DMS53 (cell line): ENCODE measurements around the gene PCNX1.
A peak's percentile ranks its signal among the peaks of the same experiment; 100 is the strongest.
"Not testable (repeated sequence)": the region's sequence is repeated elsewhere in the genome, so short reads cannot be mapped to it uniquely, and the experiment has no call there.

Source experiments
- DNase-seq: peaks from one replicate; lab custom pipeline; 2025; lab: John Stamatoyannopoulos, UW

PCNX1 gene

GRCh38 chr14:70964492-70964891, 57.2 kb downstream of the PCNX1 start:
- DNase-seq, result no peak

DNA sequence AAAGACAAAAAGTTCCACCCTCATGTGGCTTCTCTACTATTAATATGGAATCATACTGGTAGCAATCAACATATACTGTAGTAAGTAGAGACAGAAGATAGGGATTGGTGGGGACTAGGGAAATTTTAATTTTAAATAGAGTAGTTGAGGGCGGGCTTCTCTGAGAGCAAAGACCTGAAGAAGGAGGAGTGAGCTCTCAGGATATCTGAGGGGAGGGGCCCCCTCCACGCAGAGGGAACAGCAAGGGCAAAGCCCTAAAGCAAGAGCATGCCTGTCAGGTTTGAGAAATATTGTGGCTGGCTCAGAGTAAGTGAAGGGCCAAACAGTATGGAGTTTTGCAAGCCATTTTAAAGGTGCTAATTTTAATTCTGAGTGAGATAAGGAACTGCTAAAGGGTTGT, 64.3 kb downstream of the PCNX1 start:
- no peak for DNase-seq

- peak; percentile 81 for DNase-seq
Measured at GRCh38 chr14:70972107-70972976, 65.1 kb downstream of the PCNX1 start.

DNA sequence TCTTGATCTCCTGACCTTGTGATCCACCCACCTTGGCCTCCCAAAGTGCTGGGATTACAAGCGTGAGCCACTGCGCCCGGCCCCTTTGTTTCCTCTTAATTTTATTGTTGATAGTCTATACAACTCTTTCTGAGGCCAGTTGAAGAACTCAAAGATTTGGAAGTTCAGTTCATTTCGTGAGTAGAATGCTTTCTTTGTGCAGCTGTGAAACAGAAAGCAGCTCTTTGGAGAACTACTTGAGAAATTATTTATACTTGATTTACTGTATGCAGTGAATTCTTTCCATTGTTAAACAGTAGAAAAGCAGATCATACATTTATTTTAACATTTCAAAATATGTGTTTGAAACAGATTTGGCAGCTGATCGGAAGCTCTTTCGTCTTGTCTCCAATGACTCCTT, 69.3 kb downstream of the PCNX1 start:
- DNase-seq, result no peak

DNA sequence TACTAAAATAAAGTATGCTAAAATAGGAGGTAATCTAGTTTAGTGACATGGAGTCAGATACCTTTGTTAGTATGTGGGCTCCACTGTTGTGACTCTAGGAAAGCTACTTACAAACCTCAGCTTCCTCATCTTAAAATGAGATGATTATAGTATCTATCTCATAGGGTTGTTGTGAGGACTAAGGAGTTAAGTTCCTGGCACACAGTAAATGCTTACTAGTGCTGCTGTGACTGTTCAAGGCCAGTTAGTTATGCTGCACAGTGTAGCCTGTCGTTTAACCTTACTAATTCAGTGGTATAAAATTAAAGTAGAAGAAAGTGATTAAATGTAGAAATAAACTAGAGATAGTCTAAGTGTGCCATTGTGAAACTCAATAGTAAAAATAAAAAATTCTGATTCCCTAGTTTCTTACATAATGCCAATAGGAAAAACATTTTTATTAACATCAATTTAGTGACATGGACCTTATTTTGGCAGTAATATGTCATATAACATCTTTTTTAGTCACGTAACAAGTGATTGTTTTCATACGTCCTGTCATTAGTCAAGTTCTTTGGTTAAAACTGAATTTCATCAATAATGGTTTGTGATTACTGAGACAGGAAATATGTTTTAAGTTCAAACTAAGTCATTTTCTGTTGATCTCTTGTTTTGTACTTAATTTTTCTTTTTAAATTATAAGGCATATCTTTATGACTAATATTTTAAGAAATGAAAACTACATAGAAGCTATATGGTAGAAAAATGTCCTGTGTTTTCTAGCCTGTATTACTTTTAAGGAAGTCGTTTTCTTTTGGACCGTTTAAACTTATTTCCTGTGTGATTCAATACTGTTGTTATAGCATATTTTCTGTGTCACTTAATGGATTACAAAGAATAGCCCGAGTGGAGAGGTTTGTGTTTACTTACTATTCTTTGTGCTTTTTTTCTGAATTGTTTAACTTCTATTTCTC, 74.0 kb downstream of the PCNX1 start:
- DNase-seq, result peak; percentile 35

DNA sequence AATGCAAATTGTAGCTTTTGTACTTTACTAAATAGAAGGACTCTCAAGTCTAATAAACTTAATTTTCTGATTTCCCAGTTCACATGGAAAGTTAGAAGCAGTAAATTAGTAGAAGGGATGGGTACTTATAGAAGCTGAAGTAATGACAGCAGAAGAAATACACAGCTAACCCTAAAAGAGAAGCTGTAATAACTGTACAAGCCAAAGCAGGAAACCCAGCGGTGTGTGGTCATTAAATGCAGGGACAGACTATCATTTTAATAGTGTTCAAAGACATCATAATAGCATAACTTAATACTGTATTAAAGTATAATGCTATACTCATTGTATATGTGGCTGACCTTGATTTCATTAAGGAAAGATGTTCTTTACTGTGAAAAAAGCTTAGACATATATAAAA, 74.9 kb downstream of the PCNX1 start:
- DNase-seq, result no peak

- DNase-seq, result no peak
Measured at GRCh38 chr14:70987041-70987440, 79.8 kb downstream of the PCNX1 start.

DNA sequence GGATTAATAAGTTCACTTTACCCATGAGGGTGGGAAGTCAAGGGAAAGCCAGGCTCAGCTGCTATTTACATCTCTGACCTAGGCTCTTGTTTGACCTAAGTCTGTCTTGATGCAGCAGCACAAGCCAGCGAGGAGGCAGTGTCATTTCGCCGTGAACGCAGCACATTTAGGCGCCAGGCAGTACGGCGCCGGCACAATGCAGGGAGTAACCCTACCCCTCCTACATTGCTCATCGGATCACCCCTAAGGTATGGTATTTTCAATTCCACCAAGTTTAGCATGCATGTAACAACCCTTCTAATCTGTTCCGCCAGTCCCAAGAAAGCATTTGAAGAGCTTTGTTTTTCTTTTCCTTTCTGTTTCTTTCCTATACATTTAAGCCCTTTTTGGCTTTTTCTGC, 81.2 kb downstream of the PCNX1 start:
- DNase-seq, result no peak

- DNase-seq, result no peak
Measured at GRCh38 chr14:70993931-70994330, 86.7 kb downstream of the PCNX1 start.

DNA sequence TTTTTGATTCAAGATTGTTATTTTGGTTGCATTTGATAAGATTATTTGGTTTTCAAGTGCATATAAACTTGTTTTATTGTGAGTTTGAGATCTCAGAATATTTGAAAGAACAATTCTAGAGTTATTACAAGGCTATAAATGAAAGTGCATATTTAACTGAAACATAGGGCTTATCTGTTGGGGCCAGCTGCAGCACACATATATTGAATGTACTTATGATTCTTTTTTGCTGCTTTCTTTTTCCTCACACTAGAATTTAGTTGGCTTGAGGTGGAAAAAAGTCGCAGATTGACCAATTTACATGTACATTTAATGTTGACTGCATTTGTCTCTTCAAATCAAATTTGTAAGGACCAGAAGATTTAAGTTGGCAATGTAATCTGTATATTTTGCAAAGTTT, 88.0 kb downstream of the PCNX1 start:
- no peak for DNase-seq

DNA sequence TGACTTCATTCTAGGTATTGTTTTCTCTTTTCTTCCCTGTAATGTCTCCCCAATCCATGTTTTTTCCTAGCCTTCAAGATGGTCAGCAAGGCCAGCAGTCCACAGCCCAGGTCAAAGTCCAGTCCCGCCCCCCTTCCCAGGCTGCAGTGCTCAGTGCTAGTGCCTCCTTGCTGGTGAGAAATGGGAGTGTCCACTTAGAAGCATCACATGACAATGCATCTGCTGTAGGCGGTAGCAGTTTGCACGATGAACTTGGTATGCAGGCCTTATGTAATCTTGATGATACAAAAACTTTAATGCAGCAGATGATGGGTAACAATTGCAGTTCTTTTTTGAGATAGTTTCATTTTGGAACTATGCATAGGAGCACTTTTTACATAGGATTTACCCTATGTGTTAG, 88.4 kb downstream of the PCNX1 start:
- peak; percentile 52 for DNase-seq

- DNase-seq, result no peak
Measured at GRCh38 chr14:70999117-70999516, 91.9 kb downstream of the PCNX1 start.

DNA sequence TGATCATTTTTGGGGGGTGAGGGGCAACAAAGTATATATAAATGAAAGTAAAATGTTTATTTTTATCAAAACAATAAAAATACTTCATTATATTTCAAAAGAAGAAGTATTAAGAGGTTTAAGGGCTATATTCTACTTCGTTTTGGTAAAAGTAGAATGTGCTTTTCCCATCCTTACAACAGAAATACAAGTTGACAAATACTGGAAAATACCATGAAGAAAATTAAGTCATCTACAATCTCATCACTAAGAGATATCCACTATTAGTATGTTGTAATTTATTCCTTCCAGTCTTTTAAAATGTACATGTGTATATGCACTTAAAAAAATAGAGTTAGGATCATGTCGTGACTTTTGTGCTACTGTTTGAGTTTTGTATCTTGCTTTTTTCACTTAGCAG, 92.8 kb downstream of the PCNX1 start:
- no peak for DNase-seq

DNA sequence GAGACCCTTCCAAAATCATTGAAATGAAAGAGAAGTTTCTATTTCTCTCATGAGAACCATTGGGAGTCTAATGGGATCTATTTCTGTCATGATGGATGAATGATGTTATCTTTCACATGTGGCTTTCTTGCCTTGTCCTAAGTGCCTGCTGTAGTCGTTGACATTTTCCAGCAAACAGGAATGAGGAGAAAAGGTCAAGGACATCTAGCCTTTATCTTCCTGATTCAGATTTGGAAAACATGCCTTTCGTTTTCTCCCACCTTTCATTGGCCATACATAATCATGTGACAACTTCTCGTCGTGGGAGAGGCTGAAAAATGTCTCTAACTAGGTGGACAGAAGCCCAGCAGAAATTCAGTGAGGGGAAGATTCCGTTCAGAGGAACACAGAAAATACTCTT, 94.5 kb downstream of the PCNX1 start:
- no peak for DNase-seq

DNA sequence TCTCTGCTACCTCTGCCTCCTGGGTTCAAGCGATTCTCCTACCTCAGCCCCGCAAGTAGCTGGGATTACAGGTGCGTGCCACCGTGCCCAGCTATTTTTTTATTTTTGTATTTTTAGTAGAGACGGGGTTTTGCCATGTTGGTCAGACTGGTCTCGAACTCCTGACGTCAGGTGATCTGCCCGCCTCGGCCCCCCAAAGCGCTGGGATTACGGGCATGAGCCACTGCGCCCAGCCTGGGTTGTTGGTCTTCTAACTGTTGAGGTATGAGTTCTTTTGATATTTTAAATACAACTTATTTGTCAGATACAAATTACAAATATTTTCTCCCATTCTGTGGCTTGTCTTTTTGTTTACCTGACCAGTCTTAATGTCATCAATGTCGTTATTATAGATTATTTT, 95.9 kb downstream of the PCNX1 start:
- DNase-seq, result no peak

DNA sequence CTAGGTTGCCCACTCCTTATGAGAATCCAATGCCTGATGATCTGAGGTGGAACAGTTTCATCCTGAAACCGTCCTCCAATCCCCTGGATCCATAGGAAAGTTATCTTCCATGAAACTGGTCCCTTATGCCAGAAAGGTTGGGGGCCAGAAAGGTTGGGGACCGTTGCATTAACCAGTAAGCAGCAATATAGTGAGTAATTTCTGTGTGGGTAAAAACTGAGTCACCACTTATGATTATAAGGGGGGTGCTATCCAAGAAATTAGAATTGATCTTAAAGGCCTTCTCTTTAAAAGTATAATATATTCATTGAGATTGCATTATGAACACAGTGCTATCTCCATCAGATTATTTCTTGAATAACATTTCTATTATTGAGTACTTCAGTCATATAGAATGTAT, 97.2 kb downstream of the PCNX1 start:
- DNase-seq, result no peak

GRCh38 chr14:71005076-71005475, 97.8 kb downstream of the PCNX1 start:
- DNase-seq, result no peak

GRCh38 chr14:71006200-71006563, 98.9 kb downstream of the PCNX1 start:
- DNase-seq, result no peak

- no peak for DNase-seq
Measured at GRCh38 chr14:71011479-71011878, 104.2 kb downstream of the PCNX1 start.

DNA sequence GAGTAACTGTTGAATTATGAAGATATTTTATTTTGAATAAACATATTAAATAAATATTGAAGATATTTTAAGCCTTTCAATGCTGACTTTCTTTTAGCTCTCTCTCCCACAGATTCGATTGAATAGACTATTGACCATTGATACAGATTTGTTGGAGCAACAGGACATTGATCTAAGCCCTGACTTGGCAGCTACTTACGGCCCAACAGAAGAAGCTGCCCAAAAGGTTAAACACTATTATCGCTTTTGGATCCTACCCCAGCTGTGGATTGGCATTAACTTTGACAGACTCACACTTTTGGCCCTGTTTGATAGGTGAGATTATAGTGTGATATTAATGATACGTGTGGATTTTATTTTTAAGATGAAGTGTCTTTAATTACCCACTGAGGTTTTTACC, 105.6 kb downstream of the PCNX1 start:
- DNase-seq, result no peak

DNA sequence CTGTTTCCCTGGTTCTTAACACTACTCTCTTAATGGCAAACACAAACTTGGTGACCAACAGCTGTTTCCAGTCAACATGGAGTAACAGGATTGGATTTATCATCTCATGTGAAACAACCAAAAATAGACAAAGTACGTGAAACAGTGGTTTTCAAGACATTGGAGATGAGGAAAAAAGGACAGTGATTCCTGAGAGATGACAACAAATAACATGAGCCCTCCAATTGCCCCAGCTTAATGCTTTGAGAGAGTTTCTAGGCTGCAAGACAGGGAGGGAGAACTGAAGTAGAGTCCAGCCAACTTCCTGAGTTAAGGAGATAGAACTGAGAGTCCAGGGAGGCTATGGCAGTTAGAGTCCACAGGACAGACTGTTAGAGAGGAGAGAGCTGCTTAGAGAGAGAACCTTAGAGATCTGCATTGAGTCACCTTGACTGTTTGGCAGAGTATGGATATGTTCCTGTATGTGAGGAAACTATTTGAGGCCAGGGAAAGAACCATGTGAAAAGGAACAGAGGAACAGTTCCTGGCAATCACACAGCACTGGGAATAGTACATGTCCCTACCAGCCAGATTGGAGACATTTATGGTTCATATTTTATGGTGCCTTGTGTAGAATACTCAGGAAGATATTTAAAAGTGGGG, 106.4 kb downstream of the PCNX1 start:
- no peak for DNase-seq

DNA sequence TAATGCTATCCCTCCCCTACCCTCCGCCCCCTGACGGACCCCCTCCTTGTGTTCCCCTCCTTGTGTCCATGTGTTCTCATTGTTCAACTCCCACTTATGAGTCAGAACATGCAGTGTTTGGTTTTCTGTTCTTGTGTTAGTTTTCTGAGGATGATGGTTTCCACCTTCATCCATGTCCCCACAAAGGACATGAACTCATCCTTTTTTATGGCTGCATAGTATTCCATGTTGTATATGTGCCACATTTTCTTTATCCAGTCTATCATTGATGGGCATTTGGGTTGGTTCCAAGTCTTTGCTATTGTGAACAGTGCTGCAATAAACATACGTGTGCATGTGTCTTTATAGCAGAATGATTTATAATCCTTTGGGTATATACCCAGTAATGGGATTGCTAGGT, 112.7 kb downstream of the PCNX1 start:
- DNase-seq, result not testable (repeated sequence)
